Stimulated activated CD4-positive, alpha-beta T cell treated with anti-CD3 and anti-CD28 coated beads, Interleukin-12 subunit alpha, Interleukin-12 subunit beta, amount 100 ng/mL, for 48 hours (primary cell): Measurements from ENCODE around the gene METTL22.

Experiments used
- DNase-seq, 3 donors: peaks; one replicate each; pipeline ENCODE4 v3.0.0-alpha.2; 2020; ENCODE audit warnings: low read depth in 2 of 3, low spot score in 1 of 3

METTL22 gene, protein sequence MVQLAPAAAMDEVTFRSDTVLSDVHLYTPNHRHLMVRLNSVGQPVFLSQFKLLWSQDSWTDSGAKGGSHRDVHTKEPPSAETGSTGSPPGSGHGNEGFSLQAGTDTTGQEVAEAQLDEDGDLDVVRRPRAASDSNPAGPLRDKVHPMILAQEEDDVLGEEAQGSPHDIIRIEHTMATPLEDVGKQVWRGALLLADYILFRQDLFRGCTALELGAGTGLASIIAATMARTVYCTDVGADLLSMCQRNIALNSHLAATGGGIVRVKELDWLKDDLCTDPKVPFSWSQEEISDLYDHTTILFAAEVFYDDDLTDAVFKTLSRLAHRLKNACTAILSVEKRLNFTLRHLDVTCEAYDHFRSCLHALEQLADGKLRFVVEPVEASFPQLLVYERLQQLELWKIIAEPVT

DNA sequence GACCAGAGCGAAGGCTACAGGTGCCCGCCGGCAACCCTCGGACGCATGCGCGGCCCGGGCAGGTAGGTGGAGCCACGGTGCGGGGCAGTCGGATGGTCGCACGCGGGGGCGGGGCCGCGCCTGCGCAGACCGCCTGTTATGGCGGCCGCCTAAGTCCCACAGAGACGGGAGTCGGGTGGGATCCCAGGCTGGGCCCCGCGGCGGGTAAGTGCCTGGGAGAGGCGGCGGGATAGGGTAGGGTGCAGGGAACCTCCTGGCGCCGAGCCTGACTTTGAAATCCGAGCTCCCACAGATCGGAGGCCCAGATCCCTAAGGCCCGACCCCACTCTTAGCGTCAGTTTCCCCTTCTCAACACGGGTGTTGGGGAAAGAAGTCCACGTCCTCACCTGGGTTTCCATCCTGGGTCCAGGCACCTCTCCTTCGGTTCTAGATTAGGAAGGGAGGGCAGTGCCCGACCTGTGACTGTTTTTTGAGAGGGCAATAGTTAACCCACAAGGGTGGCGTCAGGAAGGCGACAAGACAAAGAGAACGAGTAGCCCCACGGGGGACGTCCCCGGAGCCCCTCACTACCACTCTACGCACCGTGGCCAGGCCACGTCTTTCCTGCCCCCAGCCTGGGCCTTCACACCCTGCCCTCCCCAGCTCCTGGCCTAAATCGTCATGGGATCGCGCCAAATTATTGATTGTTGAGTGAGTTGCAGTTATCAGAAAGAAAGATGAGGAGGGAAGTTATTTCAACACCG lies at the start of gene METTL22:
Gene METTL22 (plus strand): TSS at position 127 of the 743 bp plus-strand sequence. CDS start 3,968 bp downstream, outside the sequence.
- peak; percentile 85 to 90 (median 86) for DNase-seq

DNA sequence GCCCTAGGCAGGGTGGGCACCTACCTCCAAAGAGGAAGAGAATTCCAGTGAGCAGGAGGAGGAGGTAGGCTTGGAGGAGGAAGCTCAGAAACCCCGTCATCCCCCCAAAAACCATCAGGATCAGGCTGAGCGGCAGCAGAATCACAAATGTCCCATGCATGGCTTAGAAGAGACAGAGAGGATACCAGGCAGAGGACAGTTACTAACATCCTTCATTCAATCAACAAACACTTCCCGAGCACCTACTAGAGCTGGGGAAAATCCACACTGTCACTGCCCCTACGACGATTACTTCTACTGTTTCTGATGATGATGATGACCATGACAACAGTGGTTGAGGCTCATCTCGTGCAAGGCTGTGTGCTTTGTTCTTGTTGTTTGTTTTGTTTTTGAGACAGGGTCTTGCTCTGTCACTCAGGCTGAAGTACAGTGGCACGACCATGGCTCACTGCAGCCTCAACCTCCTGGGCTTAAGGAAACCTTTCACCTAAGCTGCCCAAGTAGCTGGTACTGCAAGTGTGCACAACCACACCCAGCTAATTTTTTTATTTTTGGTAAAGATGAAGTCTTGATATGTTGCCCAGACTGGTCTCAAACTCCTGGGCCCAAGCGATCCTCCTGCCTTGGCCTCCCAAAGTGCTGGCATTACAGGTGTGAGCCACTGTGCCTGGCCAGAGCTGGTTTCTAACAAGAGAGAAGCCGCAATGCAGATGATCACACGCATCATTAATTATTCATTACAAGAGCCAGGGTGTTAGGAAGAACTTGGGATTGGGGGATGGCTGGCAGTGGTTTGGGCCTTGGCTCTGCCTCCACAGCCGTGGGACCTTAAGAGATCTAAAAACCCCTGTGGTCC lies 49.2 kb upstream of the METTL22 start:
- DNase-seq, result no peak

DNA sequence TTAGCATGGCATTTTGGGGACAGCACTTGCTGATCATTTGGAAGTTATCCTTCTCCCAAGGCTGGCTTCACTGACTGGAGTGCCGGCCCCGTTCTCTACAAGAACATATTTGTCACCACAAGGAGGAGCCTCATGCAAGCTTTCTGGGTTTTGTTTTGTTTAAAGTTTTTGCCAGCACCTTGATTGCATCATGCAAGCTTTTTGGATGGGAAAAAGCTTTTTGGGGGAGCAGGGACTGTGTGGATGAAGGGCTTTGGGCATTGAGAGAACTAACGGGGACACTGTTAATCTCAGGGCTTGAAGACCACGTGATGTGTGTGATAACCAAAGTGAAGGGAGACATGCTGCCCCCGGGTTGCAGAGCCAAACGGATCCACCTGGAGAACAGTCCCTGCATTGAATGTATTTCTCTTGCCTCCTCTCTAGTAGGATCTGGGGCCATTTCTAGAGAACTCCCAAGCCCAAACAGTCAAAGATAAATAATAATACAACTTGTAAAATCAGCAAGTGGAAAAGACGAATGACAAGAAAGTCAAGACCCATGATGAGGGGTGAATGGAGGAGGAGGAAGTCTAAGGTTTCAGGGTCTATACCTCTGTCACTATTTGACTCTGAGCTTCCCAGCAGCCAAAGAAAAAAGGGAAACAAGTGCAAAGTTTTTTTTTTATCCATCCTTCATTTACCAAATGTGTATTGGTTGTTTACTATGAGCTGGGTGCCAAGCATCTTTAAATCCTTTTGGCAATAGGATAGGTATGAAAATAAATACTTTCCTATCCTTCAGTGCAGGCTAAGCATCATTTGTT lies 48.4 kb upstream of the METTL22 start:
- no peak for DNase-seq

- no peak for DNase-seq
Measured at GRCh38 chr16:8575399-8575798, 46.1 kb upstream of the METTL22 start.

GRCh38 chr16:8576141-8577004 lies 45.1 kb upstream of the METTL22 start:
- no peak for DNase-seq

DNA sequence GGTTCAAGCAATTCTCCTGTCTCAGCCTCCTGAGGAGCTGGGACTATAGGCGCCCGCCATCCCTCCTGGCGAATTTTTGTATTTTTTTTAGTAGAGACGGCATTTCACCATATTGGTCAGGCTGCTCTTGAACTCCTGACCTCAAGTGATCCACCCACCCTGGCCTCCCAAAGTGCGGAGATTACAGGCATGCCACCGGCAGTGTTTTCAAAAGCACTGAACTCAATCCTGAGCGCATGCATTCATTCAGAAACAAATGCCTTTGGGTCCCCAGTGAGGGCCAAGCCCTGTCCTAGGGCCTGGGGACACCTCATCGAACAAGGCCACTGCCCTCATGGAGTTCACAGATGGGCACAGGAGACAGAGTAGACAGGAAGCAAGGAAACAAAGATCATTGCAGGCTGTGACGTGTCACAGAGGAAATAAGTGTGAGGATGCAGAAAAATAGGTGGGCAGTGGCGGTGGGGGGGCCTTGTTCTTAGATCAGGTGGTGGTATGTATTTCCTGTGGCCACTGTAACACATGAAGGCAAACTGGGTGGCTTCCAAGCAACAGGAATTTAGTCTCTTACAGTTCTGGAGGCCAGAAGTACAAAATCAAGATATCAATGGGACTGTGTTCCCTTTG lies 43.7 kb upstream of the METTL22 start:
- no peak for DNase-seq

DNA sequence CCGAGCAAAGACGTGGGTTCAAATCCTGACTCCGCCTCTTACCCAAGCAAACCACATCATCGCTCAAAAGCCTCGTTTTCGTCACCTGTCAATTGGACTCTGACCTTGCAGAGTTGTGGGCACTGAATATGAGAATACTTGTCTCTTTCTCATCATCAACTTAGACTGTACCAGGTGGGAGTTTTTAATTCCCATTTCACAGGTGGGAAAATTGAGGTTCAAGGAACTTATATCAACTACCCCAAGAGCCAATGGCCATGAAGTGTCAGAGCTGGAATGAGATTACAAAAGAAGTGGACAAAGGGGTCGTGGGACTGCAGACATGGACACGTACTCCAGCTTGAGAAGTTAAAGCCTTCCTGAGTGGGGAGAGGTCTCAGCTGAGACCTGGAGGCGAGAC lies 41.9 kb upstream of the METTL22 start:
- DNase-seq, result no peak

DNA sequence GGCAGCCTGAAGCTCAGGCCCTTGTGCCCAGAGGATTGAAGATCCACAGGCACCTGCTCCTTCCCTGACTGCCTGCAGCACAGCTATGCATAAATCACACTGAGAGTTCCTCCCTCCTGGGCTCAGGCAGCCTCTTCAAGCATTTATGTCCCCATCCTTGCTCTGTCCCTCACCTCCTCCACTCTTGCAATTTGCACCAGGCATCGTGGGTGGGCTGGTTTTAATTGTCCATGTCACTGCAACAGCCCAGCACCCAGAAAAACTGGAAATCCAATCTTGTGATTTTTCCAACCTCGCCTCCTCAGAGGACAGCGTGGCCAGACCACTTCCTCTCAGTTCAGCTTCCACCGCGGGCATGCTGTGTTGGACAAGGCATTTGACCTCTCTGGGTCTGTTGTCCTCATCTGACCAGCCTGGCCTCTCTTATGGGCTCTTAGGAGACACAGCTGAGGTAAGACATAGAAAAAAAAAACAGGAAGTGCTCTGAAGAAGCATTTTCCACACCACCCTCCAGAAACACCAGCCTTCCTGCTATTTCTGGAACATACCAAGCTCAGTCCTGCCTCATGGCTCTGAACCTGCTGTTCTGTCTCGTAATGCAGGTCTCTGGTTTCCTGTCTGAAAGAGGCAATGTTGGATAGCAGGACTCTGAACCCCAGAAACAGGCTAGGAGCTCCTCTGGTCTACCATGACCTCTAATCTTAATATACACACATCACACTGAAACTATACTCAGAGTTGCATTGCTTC lies 39.5 kb upstream of the METTL22 start:
- DNase-seq, result no peak

DNA sequence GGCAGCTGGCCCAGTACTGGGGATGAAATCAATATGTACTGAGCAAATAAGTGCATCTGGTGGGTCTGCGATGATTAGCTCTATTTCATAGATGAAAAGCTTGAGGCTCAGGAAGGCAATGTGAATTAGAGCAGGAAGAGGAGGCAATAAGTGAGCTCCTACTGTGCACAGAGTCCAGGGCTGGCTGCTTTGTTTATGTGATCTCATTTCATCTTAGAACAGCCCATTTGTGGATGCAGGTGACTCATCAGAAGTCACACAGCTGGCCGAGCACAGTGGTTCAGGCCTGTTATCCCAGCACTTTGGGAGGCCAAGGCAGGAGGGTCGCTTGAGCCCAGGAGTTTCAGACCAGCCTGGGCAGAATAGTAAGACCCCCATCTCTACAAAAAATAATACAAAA lies 38.3 kb upstream of the METTL22 start:
- no peak for DNase-seq

- DNase-seq, result no peak
Measured at GRCh38 chr16:8583732-8584131, 37.8 kb upstream of the METTL22 start.

GRCh38 chr16:8585041-8585440 lies 36.5 kb upstream of the METTL22 start:
- no peak for DNase-seq

- DNase-seq, result no peak
Measured at GRCh38 chr16:8585857-8586256, 35.6 kb upstream of the METTL22 start.

DNA sequence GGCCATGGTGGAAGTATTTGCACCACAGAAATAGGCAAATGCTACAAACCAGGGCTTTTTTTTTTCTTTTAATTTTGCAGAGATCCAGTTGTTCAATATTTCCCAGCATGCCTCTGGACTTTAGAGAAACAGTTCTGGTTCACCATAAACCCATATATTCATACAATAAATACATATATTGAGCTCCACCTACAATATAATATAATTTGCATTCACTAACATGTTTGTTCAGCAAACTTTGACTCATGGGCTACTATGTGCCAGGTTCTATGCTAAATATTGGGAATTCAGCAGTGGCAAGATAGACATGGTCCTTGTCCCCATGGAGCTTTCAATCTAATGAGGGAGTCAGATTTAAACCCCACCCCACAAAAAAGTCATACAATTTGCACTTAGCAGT lies 34.4 kb upstream of the METTL22 start:
- no peak for DNase-seq

DNA sequence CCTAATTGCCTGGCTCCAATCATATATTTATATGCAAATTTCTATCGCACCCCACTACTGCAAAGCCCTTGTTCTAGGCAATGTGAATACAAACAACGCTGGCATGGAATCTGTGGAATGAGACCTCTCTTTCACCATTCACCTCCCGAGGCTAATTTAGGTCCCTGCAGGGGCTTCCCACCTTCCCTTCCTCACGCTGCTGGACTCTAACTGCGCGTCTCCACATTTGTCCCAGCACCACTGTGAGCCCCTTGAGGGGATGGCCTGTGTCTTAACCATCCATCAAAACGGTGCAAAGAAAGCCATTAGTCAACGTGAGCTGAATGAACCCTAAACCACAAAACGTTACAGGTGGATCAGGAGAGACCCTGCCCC lies 32.8 kb upstream of the METTL22 start:
- no peak for DNase-seq

- no peak for DNase-seq
Measured at GRCh38 chr16:8589057-8589899, 32.2 kb upstream of the METTL22 start.

DNA sequence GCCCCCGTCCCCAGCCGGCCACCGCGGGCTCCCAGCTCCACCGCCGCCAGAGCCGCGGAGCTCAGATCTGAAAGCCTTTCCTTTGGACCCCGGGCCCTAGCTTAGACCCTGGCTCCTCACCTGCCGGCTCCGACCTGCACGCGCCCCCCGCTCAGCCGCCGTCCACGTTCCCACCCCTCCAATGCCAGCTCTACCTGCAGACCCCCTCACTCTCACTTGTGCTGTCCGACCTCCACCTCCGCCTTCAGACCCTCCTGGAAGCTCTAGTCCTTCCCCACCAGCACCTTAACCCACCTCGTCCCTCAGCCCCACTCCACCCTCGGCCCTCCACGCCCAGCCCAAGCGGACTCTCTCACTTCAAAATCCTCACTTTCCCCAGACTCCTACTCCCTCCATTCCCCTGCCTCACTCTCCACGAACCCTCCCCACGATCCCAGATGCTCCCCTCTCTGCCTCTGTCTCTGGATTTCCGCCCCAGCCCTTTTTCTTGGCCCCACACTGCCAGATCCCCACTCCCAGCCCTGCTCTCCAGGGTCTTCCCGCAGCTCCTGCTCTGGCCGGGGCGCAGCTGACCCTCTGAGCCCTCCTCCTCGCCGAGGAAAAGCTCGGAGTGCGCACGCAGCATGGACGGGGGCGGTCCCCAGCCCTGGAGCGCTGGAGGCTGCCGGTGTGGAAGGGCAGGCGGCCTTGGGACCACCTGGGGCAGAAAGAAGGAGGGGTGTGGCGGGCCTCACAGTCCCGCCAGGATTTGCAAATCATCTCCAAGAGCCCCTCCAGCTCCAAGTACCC lies 31.4 kb upstream of the METTL22 start, which contains the start of gene TMEM114:
Gene TMEM114 (minus strand): TSS at position 612 of the 789 bp plus-strand sequence. CDS start 673 bp downstream, outside the sequence.
- DNase-seq, result no peak

GRCh38 chr16:8590811-8591210 lies 30.7 kb upstream of the METTL22 start:
- DNase-seq, result no peak
